ENCODE measurements around the gene FGFBP3.

DNA sequence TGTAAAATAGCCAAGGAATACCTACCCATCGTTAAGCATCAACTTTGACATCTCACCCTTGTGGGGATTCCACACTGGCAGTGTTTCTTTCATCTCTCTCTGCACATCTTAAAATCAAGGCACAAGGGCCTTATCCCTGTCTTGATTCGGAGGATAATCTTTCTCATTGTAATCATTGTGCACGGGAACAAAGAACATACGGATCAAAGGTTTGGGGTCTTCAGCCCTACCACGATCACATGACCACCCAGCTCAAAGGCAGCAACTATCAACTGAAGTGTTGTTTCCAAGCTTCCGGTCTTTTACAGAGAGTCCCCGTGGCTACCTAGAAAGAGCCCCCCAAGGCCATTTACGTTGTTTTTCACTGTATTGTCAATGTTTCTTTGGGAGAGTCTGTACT, 11.9 kb downstream of the FGFBP3 start:
- TF ChIP-seq, protein P1, sequence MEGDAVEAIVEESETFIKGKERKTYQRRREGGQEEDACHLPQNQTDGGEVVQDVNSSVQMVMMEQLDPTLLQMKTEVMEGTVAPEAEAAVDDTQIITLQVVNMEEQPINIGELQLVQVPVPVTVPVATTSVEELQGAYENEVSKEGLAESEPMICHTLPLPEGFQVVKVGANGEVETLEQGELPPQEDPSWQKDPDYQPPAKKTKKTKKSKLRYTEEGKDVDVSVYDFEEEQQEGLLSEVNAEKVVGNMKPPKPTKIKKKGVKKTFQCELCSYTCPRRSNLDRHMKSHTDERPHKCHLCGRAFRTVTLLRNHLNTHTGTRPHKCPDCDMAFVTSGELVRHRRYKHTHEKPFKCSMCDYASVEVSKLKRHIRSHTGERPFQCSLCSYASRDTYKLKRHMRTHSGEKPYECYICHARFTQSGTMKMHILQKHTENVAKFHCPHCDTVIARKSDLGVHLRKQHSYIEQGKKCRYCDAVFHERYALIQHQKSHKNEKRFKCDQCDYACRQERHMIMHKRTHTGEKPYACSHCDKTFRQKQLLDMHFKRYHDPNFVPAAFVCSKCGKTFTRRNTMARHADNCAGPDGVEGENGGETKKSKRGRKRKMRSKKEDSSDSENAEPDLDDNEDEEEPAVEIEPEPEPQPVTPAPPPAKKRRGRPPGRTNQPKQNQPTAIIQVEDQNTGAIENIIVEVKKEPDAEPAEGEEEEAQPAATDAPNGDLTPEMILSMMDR (IDR thresholded peaks at IDR 0.05), result no peak
- no peak for TF ChIP-seq POLR2A (IDR thresholded peaks at IDR 0.05)
